ENCODE data around the gene ITPKC. TPM values are rescaled to one million over a fixed set of nuclear protein-coding genes. Genes with fewer than 3 reads are reported as not detected.

Gene ITPKC
- total RNA-seq, 1 donor from 2014 or later = 16.5 TPM

DNA sequence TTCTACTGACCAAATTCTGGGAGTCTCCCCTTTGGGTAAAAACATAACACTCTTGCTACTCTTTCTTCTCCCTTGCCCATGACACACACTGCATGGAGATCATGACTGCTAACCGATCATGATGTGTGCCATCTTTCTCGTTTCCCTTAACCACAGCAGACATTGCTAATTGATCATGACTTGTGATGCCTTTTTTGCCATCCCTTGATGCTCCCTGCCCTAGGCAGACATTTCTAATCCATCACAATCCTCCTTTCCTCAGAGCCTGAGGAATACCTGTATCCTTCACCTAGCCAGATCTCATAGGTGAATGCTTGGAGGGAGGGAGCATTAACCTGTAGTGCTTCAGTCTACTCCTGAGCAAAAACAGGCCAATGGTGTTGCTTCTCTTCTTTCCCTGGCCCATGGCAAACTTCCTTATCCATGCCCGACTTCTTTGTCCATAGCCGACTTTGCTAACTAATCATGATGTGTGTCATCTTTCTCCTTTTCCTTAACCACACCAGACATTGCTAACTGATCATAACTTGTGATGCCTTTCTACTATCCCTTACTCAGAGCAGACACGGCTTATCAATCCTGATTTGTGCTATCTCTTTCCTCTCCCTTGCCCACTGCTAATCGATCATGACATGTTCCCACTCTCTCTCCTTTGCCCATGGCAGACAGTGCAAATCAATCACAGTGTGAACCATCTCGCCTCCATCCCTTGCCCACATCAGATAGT is 44.2 kb upstream of the ITPKC start:
- H3K4me3 Mint-ChIP-seq (ENCODE audit: unreplicated experiment) = no peak overlapping the region
- DNase-seq (ENCODE audit: low spot score) = no peak
- H3K36me3 Mint-ChIP-seq (ENCODE audit: low read depth) = peaks cover 32% of the 10 kb centered on the region
- H3K9me3 Mint-ChIP-seq (ENCODE audit: low read depth) = no peaks in the 10 kb centered on the region
- no peak overlapping the region for H3K27ac Mint-ChIP-seq (ENCODE audit: unreplicated experiment)
- H3K4me1 Mint-ChIP-seq (ENCODE audit: low read depth) = no peaks in the 10 kb centered on the region
- H3K27me3 Mint-ChIP-seq (ENCODE audit: low read depth) = no peaks in the 10 kb centered on the region
- TF ChIP-seq, protein P1, sequence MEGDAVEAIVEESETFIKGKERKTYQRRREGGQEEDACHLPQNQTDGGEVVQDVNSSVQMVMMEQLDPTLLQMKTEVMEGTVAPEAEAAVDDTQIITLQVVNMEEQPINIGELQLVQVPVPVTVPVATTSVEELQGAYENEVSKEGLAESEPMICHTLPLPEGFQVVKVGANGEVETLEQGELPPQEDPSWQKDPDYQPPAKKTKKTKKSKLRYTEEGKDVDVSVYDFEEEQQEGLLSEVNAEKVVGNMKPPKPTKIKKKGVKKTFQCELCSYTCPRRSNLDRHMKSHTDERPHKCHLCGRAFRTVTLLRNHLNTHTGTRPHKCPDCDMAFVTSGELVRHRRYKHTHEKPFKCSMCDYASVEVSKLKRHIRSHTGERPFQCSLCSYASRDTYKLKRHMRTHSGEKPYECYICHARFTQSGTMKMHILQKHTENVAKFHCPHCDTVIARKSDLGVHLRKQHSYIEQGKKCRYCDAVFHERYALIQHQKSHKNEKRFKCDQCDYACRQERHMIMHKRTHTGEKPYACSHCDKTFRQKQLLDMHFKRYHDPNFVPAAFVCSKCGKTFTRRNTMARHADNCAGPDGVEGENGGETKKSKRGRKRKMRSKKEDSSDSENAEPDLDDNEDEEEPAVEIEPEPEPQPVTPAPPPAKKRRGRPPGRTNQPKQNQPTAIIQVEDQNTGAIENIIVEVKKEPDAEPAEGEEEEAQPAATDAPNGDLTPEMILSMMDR (IDR thresholded peaks at IDR 0.05) = no peak

DNA sequence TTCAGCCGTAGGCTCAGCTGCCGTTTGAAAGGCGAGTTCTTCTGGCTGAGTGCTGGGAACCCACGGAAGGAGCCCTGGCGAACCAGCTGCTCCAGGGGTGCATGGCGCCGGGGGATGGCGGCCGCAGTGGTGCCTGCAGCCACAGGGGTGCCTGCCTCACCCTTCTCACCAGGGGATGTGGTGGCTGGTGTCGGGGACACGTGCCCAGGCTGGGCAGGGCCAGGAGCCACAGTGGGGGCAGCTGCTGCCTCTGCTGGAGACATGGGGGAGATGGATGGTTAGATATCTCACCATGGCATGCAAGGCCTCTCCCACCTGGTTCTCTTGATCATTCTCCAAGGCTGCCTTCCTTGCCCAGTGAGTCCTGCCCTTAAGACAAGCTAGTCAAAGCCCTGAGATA is 43.5 kb upstream of the ITPKC start:
- H3K27me3 Mint-ChIP-seq (ENCODE audit: low read depth) = no peaks in the 10 kb centered on the region
- no peak for DNase-seq (ENCODE audit: low spot score)
- no peak overlapping the region for H3K4me3 Mint-ChIP-seq (ENCODE audit: unreplicated experiment)
- peaks cover 33% of the 10 kb centered on the region for H3K36me3 Mint-ChIP-seq (ENCODE audit: low read depth)
- no peak overlapping the region for H3K27ac Mint-ChIP-seq (ENCODE audit: unreplicated experiment)
- no peaks in the 10 kb centered on the region for H3K9me3 Mint-ChIP-seq (ENCODE audit: low read depth)
- H3K4me1 Mint-ChIP-seq (ENCODE audit: low read depth) = no peaks in the 10 kb centered on the region
- TF ChIP-seq, protein P1 (IDR thresholded peaks at IDR 0.05) = no peak

DNA sequence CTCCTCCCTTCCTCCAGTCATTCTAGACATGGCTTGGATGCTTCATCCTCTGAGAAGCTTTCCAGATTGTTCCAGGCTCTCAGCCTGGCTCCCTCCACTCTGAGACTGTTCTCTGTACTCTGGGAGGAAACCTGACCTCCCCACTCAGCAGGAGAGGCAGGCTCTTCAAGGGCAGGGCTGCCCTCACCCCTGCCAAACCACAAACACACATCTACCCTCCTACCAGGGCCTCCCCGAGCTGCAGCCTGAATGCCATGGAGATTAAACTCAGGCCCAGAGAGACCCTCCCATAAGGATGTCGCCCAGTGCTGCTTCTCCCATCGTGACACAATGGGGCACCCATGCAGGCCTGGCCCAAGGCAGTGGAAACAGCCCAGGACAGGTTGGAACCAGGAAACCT is 42.6 kb upstream of the ITPKC start:
- Mint-ChIP-seq H3K36me3 (ENCODE audit: low read depth) (peaks cover 31% of the 10 kb centered on the region), H3K27ac (ENCODE audit: unreplicated experiment) (no peak overlapping the region), H3K27me3 (ENCODE audit: low read depth) (no peaks in the 10 kb centered on the region), H3K9me3 (ENCODE audit: low read depth) (no peaks in the 10 kb centered on the region), H3K4me1 (ENCODE audit: low read depth) (no peaks in the 10 kb centered on the region), H3K4me3 (ENCODE audit: unreplicated experiment) (no peak overlapping the region)
- TF ChIP-seq, protein P1 (IDR thresholded peaks at IDR 0.05) = no peak
- DNase-seq (ENCODE audit: low spot score) = no peak

DNA sequence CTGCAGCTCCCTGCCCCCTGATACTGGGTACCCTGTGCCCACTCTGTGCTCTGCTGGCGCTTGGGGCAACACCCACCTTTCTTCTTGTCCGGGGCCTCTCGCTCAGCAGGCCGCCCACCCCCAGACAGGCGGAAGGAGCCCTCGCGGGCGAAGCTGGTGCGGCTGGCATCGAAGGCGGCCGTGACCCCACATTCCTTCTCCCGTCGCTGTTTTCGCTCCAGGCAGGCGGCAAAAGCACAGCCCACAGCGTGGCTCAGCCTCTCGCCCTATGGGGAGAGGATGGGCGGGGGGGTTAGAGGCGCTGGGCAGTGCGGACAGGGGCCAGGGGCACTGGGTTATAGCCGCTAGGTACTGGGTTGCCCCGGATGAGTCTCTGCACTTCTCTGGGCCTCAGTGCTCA is 39.8 kb upstream of the ITPKC start:
- no peaks in the 10 kb centered on the region for H3K27me3 Mint-ChIP-seq (ENCODE audit: low read depth)
- H3K36me3 Mint-ChIP-seq (ENCODE audit: low read depth) = peaks cover 20% of the 10 kb centered on the region
- H3K4me1 Mint-ChIP-seq (ENCODE audit: low read depth) = no peaks in the 10 kb centered on the region
- H3K9me3 Mint-ChIP-seq (ENCODE audit: low read depth) = no peaks in the 10 kb centered on the region
- H3K27ac Mint-ChIP-seq (ENCODE audit: unreplicated experiment) = no peak overlapping the region
- TF ChIP-seq, protein P1 (IDR thresholded peaks at IDR 0.05) = no peak
- no peak for DNase-seq (ENCODE audit: low spot score)
- no peak overlapping the region for H3K4me3 Mint-ChIP-seq (ENCODE audit: unreplicated experiment)

DNA sequence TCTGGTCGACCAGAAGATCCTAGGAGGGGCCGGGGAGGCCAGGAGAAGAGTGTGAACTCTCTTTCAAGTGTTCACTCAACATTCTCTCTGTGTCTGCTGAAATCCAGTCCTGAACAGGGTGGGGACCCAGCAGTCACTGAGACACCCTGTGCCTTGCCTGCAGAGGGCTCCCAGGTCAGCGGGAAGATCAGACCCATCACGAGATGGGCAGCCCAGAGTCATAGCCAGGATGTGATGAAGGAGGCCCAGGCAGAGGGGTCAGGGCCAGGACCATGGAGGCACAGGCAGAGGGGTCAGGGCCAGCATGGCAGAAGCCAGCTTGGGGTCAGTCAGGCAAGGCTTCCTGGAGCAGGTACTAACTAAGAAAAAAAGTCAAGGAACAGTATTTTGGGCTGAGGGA is 35.9 kb upstream of the ITPKC start:
- no peak for DNase-seq (ENCODE audit: low spot score)
- H3K27ac Mint-ChIP-seq (ENCODE audit: unreplicated experiment) = peak overlapping the region; percentile 57
- peaks cover 3% of the 10 kb centered on the region for H3K4me1 Mint-ChIP-seq (ENCODE audit: low read depth)
- H3K27me3 Mint-ChIP-seq (ENCODE audit: low read depth) = no peaks in the 10 kb centered on the region
- H3K36me3 Mint-ChIP-seq (ENCODE audit: low read depth) = peaks cover 39% of the 10 kb centered on the region
- H3K4me3 Mint-ChIP-seq (ENCODE audit: unreplicated experiment) = no peak overlapping the region
- TF ChIP-seq, protein P1 (IDR thresholded peaks at IDR 0.05) = no peak
- H3K9me3 Mint-ChIP-seq (ENCODE audit: low read depth) = no peaks in the 10 kb centered on the region

Data from chondrocyte (in vitro differentiated cells).